NCI-H2107 treated with DMSO at 0.1 percent for 48 hours (cell line): Measurements from ENCODE around the gene GAREM2.

ENCODE experiments used
- DNase-seq: peaks from one replicate; lab custom pipeline; 2025; ENCODE audit not compliant: unreplicated experiment; lab: John Stamatoyannopoulos, UW

GAREM2 gene

GRCh38 chr2:26185954-26186770 lies 13.3 kb downstream of the GAREM2 start:
- no peak for DNase-seq

GRCh38 chr2:26187114-26187513 lies 14.2 kb downstream of the GAREM2 start:
- DNase-seq = no peak

GRCh38 chr2:26187537-26188104 lies 14.7 kb downstream of the GAREM2 start:
- no peak for DNase-seq

GRCh38 chr2:26189123-26189522 lies 16.2 kb downstream of the GAREM2 start:
- no peak for DNase-seq

GRCh38 chr2:26189751-26190150 lies 16.9 kb downstream of the GAREM2 start:
- no peak for DNase-seq

GRCh38 chr2:26190369-26190768 lies 17.5 kb downstream of the GAREM2 start:
- DNase-seq = no peak

GRCh38 chr2:26191316-26192159 lies 18.6 kb downstream of the GAREM2 start:
- DNase-seq = no peak

GRCh38 chr2:26193578-26194231 lies 20.8 kb downstream of the GAREM2 start:
- no peak for DNase-seq

- no peak for DNase-seq
Observed at GRCh38 chr2:26195040-26195984, 22.4 kb downstream of the GAREM2 start.

GRCh38 chr2:26196683-26197418 lies 24.0 kb downstream of the GAREM2 start:
- DNase-seq = no peak

GRCh38 chr2:26197516-26197915 lies 24.6 kb downstream of the GAREM2 start:
- no peak for DNase-seq

GRCh38 chr2:26202981-26203490 lies 30.1 kb downstream of the GAREM2 start:
- no peak for DNase-seq

- DNase-seq = no peak
Observed at GRCh38 chr2:26203906-26204305, 31.0 kb downstream of the GAREM2 start.

GRCh38 chr2:26212011-26212410 lies 39.1 kb downstream of the GAREM2 start:
- DNase-seq = no peak

- no peak for DNase-seq
Observed at GRCh38 chr2:26214759-26215158, 41.9 kb downstream of the GAREM2 start.

GRCh38 chr2:26215833-26216232 lies 42.9 kb downstream of the GAREM2 start:
- no peak for DNase-seq

GRCh38 chr2:26216587-26216986 lies 43.7 kb downstream of the GAREM2 start:
- DNase-seq = no peak

- no peak for DNase-seq
Observed at GRCh38 chr2:26217720-26218119, 44.8 kb downstream of the GAREM2 start.

- no peak for DNase-seq
Observed at GRCh38 chr2:26223018-26223417, 50.1 kb downstream of the GAREM2 start.
